GM20000 (cell line): Measurements from ENCODE around the gene KIF5A.

Experiments used
- DNase-seq: peaks from one replicate; pipeline ENCODE4 v3.0.0; 2012; ENCODE audit warnings: low spot score
- TF ChIP-seq, protein P1 (sequence below): IDR thresholded peaks from 2 replicates; pipeline ENCODE4 v1.5.1; 2012; ENCODE audit warnings: mild to moderate bottlenecking, control low read depth; ENCODE audit errors: extremely low read depth, missing control alignments

Gene KIF5A

GRCh38 chr12:57534991-57535543 lies 14.8 kb upstream of the KIF5A start:
- TF ChIP-seq, protein P1, sequence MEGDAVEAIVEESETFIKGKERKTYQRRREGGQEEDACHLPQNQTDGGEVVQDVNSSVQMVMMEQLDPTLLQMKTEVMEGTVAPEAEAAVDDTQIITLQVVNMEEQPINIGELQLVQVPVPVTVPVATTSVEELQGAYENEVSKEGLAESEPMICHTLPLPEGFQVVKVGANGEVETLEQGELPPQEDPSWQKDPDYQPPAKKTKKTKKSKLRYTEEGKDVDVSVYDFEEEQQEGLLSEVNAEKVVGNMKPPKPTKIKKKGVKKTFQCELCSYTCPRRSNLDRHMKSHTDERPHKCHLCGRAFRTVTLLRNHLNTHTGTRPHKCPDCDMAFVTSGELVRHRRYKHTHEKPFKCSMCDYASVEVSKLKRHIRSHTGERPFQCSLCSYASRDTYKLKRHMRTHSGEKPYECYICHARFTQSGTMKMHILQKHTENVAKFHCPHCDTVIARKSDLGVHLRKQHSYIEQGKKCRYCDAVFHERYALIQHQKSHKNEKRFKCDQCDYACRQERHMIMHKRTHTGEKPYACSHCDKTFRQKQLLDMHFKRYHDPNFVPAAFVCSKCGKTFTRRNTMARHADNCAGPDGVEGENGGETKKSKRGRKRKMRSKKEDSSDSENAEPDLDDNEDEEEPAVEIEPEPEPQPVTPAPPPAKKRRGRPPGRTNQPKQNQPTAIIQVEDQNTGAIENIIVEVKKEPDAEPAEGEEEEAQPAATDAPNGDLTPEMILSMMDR = no peak
- no peak for DNase-seq

DNA sequence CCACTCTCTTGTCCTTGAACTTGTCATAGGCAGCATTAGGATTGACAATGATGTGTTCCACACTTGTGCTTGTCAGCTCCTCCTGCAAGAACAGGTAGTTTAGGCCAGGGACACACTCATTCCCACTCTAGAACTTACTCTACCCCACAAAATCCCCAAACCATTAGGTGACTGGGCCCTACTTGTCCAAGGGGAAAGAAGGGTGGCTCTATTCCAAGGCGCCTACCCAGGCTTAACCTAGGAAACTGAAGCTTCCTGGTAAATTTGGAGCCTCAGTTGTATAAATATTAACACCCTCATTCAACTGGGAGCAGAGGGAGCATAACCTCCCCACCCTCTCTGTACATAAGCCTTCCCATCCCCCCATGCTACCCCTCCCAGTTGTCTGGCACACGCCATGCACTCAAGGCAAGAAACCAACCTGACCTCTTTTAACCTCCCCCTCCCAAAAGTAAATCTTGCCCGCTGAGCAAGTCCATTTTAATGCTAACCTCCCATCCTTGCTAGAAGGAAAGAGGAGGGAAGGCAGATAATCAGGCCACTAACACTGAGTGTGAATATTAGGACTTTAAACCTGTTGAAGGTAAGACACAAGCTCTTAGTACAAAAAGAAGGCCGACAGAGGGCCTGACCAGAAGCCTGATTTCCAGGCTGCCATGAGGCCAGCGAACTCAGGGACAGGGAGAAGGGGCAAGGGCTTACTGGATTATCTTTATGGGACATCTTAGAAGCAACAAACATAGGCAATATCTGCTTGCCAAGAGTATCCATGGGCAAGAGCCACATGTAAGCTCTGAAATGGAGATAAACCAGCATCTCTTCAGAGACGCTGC lies 13.9 kb upstream of the KIF5A start:
- DNase-seq = no peak
- TF ChIP-seq, protein P1 = no peak

DNA sequence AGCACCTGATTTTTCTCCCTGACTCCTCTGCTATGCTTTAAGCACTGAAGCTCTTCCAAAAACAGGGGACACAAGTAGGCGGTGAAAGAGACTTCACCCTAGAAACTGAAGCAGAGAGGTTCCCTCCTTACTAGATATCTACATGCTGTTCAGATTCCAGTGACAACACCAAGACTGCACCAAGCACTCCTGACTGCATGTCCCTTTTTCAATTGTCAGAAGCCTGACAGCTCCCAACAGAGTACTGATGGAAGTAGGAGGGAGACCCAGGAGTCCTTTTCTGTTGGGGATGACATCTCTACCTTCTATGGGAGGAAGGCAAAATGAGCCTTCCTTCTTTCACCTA lies 13.3 kb upstream of the KIF5A start:
- DNase-seq = no peak
- TF ChIP-seq, protein P1 = no peak

DNA sequence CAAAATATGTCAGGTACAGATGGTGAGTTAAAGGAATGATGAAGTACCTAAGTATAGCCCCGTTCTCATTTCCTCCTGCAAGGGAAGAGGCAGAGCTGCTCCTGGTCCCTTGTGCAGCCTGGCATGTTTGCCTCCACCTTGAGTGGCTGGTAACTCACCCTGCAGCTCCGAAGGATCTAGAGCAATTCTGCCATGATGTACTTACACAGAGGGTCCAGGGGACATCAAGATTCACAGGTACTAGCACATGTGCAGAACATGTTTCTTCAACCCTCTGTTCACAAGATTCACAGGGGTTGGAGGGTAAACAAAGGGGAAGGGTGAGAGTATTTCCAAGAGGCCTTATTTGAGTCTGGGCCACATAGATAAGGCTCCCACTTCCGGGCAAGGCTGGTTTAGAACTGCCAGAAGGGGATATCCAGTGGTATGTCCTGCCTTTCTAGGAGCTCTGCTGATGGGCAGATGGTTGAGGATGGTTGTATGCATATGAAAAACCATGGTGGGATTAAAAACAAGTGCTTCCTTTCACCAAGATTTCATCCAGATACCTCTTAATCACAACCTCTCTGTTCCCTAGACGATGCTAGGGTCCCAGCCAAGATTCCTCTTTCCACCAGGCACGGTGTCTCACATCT lies 10.6 kb upstream of the KIF5A start:
- no peak for DNase-seq
- TF ChIP-seq, protein P1 = no peak

GRCh38 chr12:57541001-57541400 lies 8.8 kb upstream of the KIF5A start:
- TF ChIP-seq, protein P1 = no peak
- no peak for DNase-seq

DNA sequence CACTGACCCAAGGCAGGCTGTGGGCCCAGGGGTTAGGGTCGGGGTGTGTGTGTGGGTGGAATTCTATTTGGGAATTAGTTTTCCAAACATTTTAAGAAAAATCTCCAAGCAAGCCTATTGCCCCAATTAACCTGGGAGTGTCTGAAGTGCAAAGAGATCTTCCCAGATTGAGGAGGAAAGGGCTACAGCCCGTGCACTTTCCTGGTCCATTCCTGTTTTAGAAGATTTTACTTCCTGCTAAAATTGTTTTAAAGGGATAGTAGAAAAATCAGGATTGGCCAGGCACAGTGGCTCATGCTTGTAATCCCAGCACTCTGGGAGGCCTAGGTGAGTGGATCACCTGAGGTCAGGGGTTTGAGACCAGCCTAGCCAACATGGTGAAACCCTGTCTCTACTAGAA lies 8.1 kb upstream of the KIF5A start:
- DNase-seq = no peak
- TF ChIP-seq, protein P1 = no peak

DNA sequence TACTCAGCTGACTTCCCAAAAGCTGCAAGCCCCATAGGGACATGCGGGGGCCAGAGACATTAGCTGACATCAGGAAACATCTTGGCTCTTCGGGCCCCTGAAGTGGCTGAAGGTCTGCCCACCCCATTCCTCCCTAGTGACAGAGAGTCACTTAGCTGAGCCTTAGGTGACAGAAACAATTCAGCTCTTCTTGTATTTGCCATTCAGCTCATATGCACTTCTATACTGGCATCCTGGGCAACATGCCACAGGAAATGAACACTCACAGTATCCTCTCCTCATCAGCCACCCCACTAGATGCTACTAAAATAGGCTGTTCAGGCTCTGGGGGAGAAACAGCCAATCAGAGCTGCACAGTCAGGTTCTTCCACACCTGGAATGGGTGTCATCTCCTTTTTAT lies 6.3 kb upstream of the KIF5A start:
- no peak for DNase-seq
- TF ChIP-seq, protein P1 = no peak
